ENCODE measurements around the gene ADCK2. TPM values are rescaled to one million over a fixed set of nuclear protein-coding genes. Genes with fewer than 3 reads are reported as not detected.

Gene ADCK2
- total and polyA plus RNA-seq, 9 of the 15 experiments (the other 6 are each of a cell fraction or from before 2014, with no cell fraction given) = 0.08 to 14.3 (median 9.7) TPM

- TF ChIP-seq AFF4 (CRISPR knock-in tag; IDR thresholded peaks at IDR 0.05) (no peak; the same call in 1 of the 2 replicates), PBX2 (CRISPR knock-in tag; IDR thresholded peaks at IDR 0.05; ENCODE audit: low read depth) (no peak), PBX2 (tag; conservative IDR thresholded peaks at IDR 0.05; ENCODE audit: low read depth) (peak; percentile 40; the same call in 1 of the 2 replicates), NR4A1 (CRISPR knock-in tag; IDR thresholded peaks at IDR 0.05) (no peak), NR4A1 (tag; IDR thresholded peaks at IDR 0.05) (peak; percentile 51; the same call in 1 of the 2 replicates), ZHX1 (conservative IDR thresholded peaks at IDR 0.05; ENCODE audit: low read length) (no peak), NKRF (IDR thresholded peaks at IDR 0.05; ENCODE audit: borderline replicate concordance) (no peak), KAT8 (IDR thresholded peaks at IDR 0.05; ENCODE audit: low read depth) (no peak), ZBTB43 (CRISPR knock-in tag; IDR thresholded peaks at IDR 0.05) (no peak), STAT6 (CRISPR knock-in tag; IDR thresholded peaks at IDR 0.05) (no peak)
These were observed at the start of gene ADCK2 (continued) for GRCh38 chr7:140672382-140673062.
